ENCODE results near the gene WNT10A.
A peak's percentile ranks its signal among the peaks of the same experiment; 100 is the strongest.

Gene WNT10A

DNA sequence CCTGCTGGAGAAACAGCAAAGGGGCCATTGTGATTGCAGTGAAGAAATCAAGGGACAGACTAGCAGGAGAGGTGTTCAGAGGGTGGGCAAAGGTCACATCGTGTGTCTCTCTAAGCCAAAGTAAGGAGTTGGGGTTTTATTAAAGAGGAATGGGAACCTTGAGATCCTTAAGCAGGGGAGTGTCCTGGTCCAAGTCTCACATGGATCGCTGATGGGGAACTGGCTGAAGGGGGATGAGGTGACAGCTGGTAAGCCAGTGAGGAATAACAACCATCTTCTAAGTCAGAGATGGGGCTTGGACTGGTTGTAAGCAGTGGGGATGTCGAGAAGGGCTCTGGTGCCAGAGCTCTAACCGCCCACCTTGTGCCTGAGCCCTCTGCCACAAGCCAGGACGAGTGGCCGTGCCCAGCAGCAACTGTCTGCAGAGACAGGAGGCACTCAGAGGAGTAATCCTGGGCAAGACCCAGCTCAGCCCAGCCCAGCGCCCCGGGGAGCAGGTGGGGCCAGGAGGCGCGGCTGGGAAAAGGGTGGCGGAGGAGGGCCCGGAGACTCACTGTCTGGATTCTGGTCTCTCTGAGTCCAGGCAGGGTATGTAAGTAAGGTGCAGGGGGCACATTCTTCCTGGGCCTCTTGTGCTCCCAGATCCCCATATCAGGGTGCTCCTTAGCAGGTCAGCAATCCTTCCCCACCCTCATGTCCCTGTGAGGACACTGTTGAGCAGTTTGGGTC lies 13.7 kb downstream of the WNT10A start:
- peak; percentile 53 for DNase-seq (ENCODE audit: low spot score)
- no peak overlapping the region for H3K4me3 ChIP-seq
- H3K27ac ChIP-seq, result no peak overlapping the region
- TF ChIP-seq, protein P1, sequence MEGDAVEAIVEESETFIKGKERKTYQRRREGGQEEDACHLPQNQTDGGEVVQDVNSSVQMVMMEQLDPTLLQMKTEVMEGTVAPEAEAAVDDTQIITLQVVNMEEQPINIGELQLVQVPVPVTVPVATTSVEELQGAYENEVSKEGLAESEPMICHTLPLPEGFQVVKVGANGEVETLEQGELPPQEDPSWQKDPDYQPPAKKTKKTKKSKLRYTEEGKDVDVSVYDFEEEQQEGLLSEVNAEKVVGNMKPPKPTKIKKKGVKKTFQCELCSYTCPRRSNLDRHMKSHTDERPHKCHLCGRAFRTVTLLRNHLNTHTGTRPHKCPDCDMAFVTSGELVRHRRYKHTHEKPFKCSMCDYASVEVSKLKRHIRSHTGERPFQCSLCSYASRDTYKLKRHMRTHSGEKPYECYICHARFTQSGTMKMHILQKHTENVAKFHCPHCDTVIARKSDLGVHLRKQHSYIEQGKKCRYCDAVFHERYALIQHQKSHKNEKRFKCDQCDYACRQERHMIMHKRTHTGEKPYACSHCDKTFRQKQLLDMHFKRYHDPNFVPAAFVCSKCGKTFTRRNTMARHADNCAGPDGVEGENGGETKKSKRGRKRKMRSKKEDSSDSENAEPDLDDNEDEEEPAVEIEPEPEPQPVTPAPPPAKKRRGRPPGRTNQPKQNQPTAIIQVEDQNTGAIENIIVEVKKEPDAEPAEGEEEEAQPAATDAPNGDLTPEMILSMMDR (IDR thresholded peaks at IDR 0.05), result no peak

DNA sequence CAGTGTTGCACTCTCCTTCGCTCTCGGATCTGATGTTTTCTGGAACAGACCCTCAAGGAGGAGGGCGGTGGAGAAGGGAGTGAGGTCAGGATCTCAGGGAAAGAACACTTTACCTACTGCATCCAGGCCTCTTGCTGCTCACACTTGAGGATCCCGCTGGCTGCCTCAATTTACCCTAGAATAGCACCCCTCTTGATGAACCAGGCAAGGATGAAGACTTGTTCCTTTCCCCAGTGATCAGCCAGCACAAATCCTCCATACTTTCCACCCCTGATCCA lies 14.2 kb downstream of the WNT10A start:
- DNase-seq (ENCODE audit: low spot score), result no peak
- no peak overlapping the region for H3K4me3 ChIP-seq
- TF ChIP-seq, protein P1 (IDR thresholded peaks at IDR 0.05), result no peak
- H3K27ac ChIP-seq, result no peak overlapping the region

DNA sequence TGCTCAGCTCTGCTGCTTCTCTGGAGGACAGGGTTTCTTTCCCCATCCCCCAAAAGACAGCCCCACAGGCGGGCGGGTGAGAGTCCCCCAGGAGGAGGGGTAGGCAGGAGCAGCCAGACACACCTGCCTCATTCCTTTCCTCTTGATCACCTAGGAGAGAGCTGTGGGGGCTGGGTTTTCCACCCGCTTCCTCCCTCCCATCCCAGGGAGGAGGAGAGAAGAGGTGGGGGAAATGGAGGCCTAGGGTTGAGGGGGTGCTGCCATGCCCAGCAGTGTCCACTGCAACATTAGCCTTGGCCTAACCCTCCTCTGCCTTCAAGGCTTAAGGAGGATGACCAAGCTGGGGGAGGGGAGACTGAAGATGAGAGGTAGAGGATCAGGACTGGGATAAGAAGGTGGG lies 14.7 kb downstream of the WNT10A start:
- TF ChIP-seq, protein P1 (IDR thresholded peaks at IDR 0.05), result no peak
- H3K4me3 ChIP-seq, result no peak overlapping the region
- DNase-seq (ENCODE audit: low spot score), result no peak
- H3K27ac ChIP-seq, result no peak overlapping the region

DNA sequence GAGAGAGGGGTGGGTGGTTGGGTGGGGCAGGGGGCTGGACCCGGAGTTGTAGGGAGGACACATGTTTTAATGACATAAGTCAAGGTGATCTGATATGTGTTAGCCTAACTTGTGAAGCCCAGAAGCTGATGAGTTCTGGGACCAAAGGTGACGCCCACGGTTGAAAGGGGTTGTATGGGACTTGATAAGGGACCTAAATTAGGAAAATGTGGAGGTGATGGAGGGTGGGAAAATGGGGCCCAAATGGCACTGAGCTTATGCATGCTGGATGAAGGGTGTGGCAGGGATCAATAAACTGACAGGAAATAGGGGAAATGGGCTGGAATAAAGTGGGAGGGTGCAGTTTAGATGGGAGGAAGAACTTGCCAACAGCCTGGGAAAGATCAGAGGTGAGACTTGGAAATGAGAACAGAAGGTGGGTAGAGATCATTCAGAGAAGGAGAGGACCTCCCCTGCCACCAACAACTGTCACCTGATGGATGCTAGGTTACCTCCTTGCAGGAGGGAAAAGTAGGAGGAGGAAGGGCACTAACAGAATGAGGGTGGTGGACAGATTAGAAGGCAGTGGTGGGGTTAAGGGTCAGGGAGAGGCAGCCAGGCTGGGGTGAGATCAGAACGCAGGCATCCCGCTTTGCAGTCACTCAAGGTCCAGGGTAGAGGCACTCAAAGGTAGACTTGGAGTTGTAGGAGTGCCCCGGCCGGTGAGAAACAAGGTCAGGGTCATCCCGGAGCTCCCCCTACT lies 15.3 kb downstream of the WNT10A start:
- H3K4me3 ChIP-seq, result no peak overlapping the region
- TF ChIP-seq, protein P1 (IDR thresholded peaks at IDR 0.05), result no peak
- no peak for DNase-seq (ENCODE audit: low spot score)
- H3K27ac ChIP-seq, result no peak overlapping the region

DNA sequence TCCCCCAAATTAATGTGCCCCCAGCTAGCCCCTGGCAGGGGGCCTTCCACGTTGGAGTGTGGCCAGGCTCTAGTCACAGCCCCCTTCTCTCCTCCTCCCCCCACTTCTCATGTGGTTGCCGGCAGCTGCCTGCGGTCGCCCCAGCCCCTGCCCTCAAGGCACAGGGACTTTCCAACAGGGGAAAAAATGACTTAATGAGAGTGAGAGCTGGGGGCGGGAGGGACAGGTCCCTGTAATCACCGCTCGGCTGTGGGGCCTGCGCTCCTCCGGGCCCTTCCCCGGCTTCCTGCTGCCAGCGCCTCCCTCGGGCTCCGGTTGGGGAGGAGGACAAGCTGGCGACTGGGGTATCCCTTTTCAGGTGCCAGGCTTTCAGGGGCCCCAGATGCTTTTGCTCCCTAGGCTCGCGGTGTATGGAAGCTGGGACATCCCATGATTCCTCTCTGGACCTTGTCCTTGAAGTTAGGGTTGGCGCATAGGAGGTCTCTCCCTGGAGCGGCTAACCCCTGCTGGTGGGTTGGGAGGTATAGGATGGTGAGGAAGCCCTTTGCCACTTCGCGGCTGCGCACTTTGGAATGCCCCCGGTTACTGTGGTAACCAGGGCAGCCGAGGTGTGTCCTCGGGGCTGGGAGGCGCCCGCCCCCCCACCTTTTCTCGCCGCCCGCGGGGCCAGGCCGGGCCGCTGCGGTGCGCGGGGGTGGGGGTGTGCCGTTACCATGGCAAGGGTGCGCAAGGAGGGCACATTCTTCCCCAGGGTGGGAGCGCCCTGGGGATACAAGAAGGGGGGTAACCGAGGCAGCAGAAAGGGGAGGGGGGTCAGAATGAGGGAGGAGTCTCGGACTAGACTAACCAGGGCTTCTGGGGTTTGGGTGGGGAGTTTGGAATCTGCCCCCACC lies 16.1 kb downstream of the WNT10A start:
- Histone ChIP-seq H3K27ac (no peak overlapping the region), H3K4me3 (peak overlapping the region; percentile 49)
- TF ChIP-seq, protein P1 (IDR thresholded peaks at IDR 0.05), result no peak
- DNase-seq (ENCODE audit: low spot score), result no peak

DNA sequence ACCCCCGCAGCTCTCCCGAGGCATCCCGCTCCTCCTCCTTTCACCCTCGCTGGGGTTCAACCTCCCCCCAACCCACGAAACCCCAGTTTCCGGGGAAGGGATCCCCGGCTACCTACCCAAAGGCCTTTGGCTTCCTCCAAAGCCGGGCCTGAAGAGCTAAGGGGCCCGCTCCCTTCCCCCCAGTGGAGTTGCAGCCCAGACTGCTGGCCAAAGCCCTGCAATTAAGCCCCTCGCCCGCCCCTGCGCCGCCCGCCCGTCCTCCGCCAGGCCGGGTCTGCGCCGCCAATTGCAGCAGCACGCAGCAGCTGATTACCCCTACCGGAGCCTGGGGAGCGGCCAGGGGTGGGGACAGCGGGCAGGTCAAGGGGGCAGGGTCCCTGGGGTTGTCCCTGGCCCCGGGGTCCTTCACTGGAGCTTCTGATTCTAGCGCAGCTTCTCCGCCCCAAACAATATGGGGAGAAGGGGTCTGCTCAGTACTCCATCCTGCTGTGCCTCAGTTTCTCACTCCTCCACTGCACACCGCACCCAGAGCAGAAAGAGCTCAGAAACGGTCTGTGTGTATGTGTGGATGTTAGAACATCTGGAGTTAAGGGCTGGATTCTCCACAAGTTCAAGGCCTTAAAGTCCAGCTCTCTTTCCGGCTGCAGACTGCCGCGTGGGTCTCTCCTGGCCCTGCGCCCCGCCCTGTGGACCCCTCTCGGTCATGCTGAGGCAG lies 16.9 kb downstream of the WNT10A start:
- TF ChIP-seq, protein P1 (IDR thresholded peaks at IDR 0.05), result no peak
- H3K27ac ChIP-seq, result no peak overlapping the region
- no peak for DNase-seq (ENCODE audit: low spot score)
- H3K4me3 ChIP-seq, result peak overlapping the region; percentile 60

Data from coronary artery (tissue), 2 donors.